ENCODE measurements around the gene ATP1A2. TPM values are rescaled to one million over a fixed set of nuclear protein-coding genes. Genes with fewer than 3 reads are reported as not detected.

ATP1A2 gene
- total RNA-seq, 1 donor from 2014 or later = 5.6 TPM

DNA sequence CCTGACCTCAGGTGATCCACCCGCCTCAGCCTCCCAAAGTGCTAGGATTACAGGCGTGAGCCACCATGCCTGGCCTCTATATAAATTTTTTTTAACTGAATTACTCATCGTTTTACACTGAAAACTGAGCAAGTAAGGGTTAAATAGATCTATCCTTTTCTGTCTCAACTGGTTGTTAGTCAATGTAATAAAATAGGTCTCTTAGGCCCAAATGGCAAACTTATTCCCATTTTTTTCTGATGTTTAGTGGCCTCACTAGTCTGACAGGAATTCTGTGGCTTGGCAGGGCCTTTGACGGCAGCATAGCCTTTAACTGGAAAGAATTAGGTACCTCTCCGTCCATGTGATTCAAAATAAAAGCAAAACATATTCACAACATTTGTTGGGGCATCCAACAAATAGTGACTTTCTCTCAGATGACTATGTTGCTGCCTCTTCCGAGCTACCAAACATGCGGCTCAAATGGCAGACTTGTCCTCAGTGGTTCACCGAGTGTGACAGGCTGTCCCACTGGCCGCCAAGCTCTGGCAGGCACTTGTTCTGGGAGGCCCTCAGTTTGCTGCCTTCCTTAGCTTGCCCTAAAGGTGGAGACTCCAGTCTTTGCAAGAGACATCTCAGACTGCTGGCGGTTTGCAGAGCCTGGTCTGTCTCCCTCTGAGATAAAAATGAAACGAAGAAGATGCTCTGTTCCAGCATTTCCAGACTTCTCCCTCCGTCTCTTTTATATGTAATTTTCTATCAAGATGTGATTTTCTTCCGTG is 53.2 kb downstream of the ATP1A2 start:
- intact Hi-C loops (cut with DNase I) = no loop called here
- no peak for DNase-seq
- TF ChIP-seq, protein P1, sequence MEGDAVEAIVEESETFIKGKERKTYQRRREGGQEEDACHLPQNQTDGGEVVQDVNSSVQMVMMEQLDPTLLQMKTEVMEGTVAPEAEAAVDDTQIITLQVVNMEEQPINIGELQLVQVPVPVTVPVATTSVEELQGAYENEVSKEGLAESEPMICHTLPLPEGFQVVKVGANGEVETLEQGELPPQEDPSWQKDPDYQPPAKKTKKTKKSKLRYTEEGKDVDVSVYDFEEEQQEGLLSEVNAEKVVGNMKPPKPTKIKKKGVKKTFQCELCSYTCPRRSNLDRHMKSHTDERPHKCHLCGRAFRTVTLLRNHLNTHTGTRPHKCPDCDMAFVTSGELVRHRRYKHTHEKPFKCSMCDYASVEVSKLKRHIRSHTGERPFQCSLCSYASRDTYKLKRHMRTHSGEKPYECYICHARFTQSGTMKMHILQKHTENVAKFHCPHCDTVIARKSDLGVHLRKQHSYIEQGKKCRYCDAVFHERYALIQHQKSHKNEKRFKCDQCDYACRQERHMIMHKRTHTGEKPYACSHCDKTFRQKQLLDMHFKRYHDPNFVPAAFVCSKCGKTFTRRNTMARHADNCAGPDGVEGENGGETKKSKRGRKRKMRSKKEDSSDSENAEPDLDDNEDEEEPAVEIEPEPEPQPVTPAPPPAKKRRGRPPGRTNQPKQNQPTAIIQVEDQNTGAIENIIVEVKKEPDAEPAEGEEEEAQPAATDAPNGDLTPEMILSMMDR (IDR thresholded peaks at IDR 0.05) = no peak
- Histone ChIP-seq H3K27me3 (peaks cover 5% of the 10 kb centered on the region), H3K27ac (no peak overlapping the region), H3K4me3 (no peak overlapping the region), H3K4me1 (no peaks in the 10 kb centered on the region), H3K9me3 (no peaks in the 10 kb centered on the region), H3K36me3 (no peaks in the 10 kb centered on the region)
- ATAC-seq = no peak

DNA sequence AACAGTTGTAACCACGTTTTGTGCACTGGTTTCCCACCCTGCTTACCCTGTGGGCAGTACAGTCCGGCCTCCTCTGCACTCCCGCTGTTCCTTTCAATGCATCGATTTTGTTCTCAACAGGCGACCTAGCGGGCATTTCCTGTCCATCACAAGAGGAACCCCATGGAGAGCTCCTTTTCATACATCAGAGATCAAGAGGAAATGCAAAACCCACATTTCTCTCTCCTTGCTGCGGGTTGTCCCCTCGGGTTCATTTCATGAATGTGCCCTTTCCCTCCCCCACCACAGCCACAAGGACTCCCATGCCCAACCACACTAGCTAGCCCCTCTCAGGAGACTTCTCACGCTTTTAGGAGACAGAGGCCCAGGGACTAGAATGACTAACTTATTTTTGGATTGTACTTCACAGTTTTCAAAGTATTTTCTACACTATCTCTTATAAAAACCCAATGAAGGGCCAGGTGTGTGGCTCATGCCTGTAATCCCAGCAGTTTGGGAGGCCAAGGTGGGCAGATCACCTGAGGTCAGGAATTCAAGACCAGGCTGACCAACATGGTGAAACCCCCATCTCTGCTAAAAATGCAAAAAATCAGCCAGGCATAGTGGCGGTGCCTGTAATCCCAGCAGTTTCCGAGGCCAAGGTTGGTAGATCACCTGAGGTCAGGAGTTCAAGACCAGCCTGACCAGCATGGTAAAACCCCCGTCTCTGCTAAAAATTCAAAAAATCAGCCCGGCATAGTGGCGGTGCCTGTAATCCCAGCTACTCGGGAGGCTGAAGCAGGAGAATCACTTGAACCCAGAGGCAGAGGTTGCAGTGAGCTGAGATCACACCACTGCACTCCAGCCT is 54.2 kb downstream of the ATP1A2 start:
- Histone ChIP-seq H3K4me3 (no peak overlapping the region), H3K27ac (no peak overlapping the region), H3K36me3 (no peaks in the 10 kb centered on the region), H3K27me3 (peaks cover 5% of the 10 kb centered on the region), H3K9me3 (no peaks in the 10 kb centered on the region), H3K4me1 (no peaks in the 10 kb centered on the region)
- ATAC-seq = no peak
- intact Hi-C loops (cut with DNase I) = no loop called here
- TF ChIP-seq, protein P1 (IDR thresholded peaks at IDR 0.05) = no peak
- no peak for DNase-seq

DNA sequence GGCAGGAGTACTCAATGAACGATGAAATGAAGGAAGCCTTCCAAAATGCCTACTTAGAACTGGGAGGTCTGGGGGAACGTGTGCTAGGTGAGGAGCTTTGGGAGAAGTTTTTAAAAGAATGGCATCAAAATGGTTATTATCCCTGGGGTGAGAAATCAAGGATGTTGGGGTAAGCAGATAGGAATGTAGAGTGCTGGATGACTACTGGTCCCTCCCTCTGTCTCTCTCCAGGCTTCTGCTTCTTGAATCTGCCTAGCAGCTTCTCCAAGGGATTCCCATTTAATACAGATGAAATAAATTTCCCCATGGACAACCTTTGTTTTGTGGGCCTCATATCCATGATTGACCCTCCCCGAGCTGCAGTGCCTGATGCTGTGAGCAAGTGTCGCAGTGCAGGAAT is 55.8 kb downstream of the ATP1A2 start:
- H3K4me1 ChIP-seq = no peaks in the 10 kb centered on the region
- no peaks in the 10 kb centered on the region for H3K36me3 ChIP-seq
- ATAC-seq (no peak), DNase-seq (no peak)
- H3K9me3 ChIP-seq = no peaks in the 10 kb centered on the region
- intact Hi-C loops (cut with DNase I) = no loop called here
- TF ChIP-seq, protein P1 (IDR thresholded peaks at IDR 0.05) = no peak
- H3K4me3 ChIP-seq = no peak overlapping the region
- H3K27me3 ChIP-seq = peaks cover 5% of the 10 kb centered on the region
- H3K27ac ChIP-seq = no peak overlapping the region

DNA sequence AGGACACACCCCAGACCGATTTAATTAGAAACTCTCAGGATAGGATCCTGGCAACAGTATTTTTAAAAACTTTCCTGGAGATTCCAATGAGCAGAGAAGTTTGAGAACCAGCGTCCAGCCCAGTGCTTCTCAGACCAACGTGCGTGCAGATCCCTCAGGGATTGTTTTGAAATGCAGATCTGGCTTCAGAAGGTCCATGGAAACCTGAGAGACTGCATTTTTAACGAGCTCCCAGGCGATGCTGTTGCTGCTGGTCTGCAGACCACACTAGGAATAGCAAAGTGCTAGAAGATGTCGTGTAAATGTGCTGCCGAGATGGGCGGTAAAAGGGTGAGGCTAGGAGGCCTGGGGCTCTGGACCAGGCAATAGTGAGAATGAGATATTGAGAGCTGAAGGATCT is 56.4 kb downstream of the ATP1A2 start:
- no peak overlapping the region for H3K27ac ChIP-seq
- DNase-seq (no peak), ATAC-seq (no peak)
- H3K9me3 ChIP-seq = no peaks in the 10 kb centered on the region
- no peaks in the 10 kb centered on the region for H3K36me3 ChIP-seq
- intact Hi-C loops (cut with DNase I) = no loop called here
- no peaks in the 10 kb centered on the region for H3K4me1 ChIP-seq
- TF ChIP-seq, protein P1 (IDR thresholded peaks at IDR 0.05) = no peak
- peaks cover 5% of the 10 kb centered on the region for H3K27me3 ChIP-seq
- no peak overlapping the region for H3K4me3 ChIP-seq

DNA sequence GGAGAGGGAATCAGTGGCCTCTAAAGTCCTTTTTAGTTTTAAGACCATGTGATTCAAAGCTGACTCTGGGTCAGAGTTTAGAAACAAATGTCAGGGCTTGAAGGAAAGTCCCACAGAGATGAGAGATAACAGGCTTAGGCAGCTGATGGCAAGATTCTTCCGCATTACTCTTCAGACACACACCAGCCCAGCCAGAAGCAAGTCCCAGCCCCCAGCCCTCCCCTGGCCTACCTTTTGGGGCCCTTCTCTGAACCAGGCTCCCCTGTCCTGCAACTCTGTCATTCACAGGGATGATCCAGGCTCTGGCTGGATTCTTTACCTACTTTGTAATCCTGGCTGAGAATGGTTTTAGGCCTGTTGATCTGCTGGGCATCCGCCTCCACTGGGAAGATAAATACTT is 61.7 kb downstream of the ATP1A2 start:
- H3K36me3 ChIP-seq = no peaks in the 10 kb centered on the region
- ATAC-seq (no peak), DNase-seq (no peak)
- no peak overlapping the region for H3K4me3 ChIP-seq
- intact Hi-C loops (cut with DNase I) = no loop called here
- no peak overlapping the region for H3K27ac ChIP-seq
- H3K27me3 ChIP-seq = no peaks in the 10 kb centered on the region
- TF ChIP-seq, protein P1 (IDR thresholded peaks at IDR 0.05) = no peak
- no peaks in the 10 kb centered on the region for H3K4me1 ChIP-seq
- H3K9me3 ChIP-seq = no peaks in the 10 kb centered on the region
